ENCODE measurements around the gene ANXA2R.
A peak's percentile ranks its signal among the peaks of the same experiment; 100 is the strongest.

ANXA2R gene

DNA sequence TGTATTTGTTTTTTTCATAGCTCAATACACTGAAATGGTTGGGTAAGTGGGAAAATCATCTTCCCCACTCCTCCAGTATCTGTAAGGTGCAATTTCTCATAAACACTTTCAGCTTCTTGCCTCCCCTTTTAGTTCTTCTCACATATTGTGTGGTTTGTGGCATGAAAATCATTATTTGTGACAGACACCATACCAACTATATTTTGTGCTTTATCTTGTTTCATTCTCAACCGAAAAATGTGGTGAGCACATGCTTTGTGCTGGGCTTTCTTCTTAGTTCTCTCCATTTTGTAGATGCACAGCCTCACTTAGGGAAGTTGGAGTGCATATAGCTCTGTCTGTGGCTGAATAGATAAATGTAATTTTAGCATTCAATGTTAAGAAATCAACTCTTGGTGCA, 6.4 kb upstream of the ANXA2R start:
- H3K4me3 ChIP-seq (replicated peaks; ENCODE audit: low read depth, low read length) = no peak overlapping the region
- TF ChIP-seq CTCF (IDR thresholded peaks at IDR 0.05; ENCODE audit: low read depth, low read length, missing control alignments) = no peak
- no peak for DNase-seq (ENCODE audit: extremely low read depth, low read depth)

DNA sequence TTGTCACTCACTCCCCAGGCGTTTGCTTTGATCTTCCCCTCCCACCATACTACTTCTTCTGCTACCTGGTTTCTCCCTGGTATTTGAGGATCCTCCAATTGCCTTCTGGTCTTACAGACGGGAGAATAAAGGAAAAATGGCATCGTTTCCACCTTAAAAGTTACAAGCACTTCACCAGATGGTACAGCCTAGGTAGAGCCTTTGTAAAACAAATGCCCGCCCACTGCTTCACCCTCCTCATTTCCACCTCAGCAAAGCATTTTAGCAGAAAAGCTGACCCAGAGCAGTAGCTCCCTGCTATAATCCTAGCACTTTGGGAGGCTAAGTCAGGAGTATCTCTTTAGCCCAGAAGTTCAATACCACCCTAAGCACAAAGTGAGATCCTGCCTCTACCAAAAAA, 5.1 kb upstream of the ANXA2R start:
- TF ChIP-seq CTCF (IDR thresholded peaks at IDR 0.05; ENCODE audit: low read depth, low read length, missing control alignments) = no peak
- H3K4me3 ChIP-seq (replicated peaks; ENCODE audit: low read depth, low read length) = 0 out of 2 replicates have a peak overlapping the region, but pooled peaks have one; percentile 42
- DNase-seq (ENCODE audit: extremely low read depth, low read depth) = no peak

DNA sequence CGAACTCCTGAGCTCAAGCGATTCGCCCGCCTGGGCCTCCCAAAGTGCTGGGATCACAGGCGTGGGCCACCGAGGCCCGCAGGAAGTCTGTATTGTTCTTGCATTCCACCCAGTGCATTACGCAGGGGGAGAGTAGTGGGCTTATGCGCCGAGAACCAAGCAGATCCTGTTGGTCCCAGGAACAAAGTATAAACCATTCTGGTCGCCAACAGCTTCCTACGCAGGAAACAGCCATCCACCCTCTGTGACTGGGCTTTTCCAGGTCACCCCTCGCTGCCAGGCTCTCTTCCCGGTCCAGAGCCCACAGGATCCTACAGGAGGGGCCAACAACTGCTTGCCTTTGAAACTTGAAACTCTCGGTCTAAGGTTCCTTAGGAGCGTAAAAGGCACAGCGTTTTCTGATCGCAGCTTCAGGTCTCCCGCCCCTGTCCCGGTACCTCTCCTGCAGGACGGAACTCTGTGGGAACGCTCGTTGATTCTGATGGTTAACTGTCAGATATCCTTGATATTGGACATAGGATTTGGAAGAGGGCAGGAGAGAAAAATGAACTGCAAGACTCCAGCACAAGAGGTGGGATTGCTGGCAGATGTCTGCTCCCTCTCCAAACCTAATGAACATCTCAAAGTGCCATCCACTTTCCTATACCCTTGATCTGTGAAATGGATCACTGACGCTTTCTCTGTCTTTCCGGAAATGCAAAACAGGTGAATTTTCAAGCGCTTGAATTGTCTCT, 4.2 kb upstream of the ANXA2R start:
- TF ChIP-seq CTCF (IDR thresholded peaks at IDR 0.05; ENCODE audit: low read depth, low read length, missing control alignments) = no peak
- no peak for DNase-seq (ENCODE audit: extremely low read depth, low read depth)
- H3K4me3 ChIP-seq (replicated peaks; ENCODE audit: low read depth, low read length) = peak overlapping the region; percentile 42

DNA sequence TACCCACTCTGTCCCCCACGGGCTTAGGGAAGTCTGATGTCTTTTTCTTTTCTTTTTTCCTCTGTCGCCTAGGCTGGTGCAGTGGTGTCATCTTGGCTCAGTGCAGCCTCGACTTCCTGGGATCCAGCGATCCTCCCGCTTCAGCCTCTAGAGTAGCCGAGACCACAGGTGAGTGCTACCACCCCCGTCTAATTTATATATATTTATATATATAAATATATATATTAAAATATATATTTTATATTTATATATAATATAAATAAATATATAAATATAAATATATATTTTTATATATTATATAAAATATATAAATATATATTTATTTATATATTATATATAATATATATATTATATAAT, 3.3 kb upstream of the ANXA2R start:
- peak overlapping the region; percentile 62 for H3K4me3 ChIP-seq (replicated peaks; ENCODE audit: low read depth, low read length)
- TF ChIP-seq CTCF (IDR thresholded peaks at IDR 0.05; ENCODE audit: low read depth, low read length, missing control alignments) = no peak

DNA sequence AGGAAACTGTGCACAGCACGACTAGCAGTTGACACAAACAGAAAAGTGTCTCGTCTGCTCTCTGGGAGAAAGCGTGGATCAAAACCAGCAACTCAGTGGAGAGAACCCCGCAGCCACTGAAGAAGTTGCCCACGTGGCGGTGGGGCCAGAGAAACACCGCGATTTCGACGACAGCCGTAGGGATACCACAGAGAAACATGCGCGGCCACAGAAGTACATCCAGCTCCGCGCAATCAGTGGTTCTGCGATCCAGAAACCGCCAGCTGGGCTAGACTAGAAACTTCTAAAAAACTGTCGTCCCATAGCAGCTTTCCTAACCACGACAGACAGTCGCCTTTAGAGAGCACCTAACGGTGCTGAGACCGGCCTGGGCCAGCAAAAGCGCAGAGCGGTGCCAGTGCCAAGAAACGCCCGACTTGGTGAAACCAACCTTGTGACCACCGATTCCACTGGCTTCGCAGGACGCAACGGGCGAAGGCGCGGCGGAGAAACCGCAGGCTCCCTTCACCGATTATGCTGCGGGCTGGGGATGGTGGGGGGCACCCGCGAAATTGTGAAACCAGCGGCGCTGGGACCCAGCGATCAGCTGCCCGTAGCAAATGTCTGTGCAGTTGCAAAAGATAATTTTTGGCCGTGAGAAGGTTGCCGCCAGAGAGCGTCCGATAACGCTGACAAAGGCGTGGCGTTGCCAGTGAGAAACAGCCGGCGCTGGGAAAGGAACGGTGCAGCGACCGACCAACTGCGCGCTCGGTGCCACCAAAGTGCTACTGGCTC, 2.7 kb upstream of the ANXA2R start:
- DNase-seq (ENCODE audit: extremely low read depth, low read depth) = no peak
- TF ChIP-seq CTCF (IDR thresholded peaks at IDR 0.05; ENCODE audit: low read depth, low read length, missing control alignments) = no peak
- peak overlapping the region; percentile 62 for H3K4me3 ChIP-seq (replicated peaks; ENCODE audit: low read depth, low read length)

More for the DNA sequence above, 3.3 kb upstream of the ANXA2R start:
- DNase-seq (ENCODE audit: extremely low read depth, low read depth) = no peak

GRCh38 chr5:43042176-43042625, 2.1 kb upstream of the ANXA2R start:
- TF ChIP-seq CTCF (IDR thresholded peaks at IDR 0.05; ENCODE audit: low read depth, low read length, missing control alignments) = no peak
- peak overlapping the region; percentile 62 for H3K4me3 ChIP-seq (replicated peaks; ENCODE audit: low read depth, low read length)
- no peak for DNase-seq (ENCODE audit: extremely low read depth, low read depth)
